Measurements from ENCODE around the gene NRGN. TPM values are rescaled to one million over a fixed set of nuclear protein-coding genes. Genes with fewer than 3 reads are reported as not detected.

NRGN gene
- total and polyA plus RNA-seq, 2 of the 4 experiments (the other 2 are of a cell fraction): 0.54 to 24.8 TPM

GRCh38 chr11:124728134-124728533, 11.6 kb upstream of the NRGN start:
- Histone ChIP-seq H2AFZ (replicated peaks; ENCODE audit: low read length, poor library complexity) (no peak overlapping the region), H3K4me3 (ENCODE audit: insufficient read depth, low read depth, low read length) (no peak overlapping the region), H3K36me3 (ENCODE audit: control insufficient read depth, insufficient read depth, low read length) (no peaks in the 10 kb centered on the region), H3K4me1 (ENCODE audit: control insufficient read depth, insufficient read depth, low read length) (peaks cover 5% of the 10 kb centered on the region), H3K23ac (ENCODE audit: low read depth, low read length) (no peak overlapping the region), H2AK9ac (replicated peaks; ENCODE audit: low read depth, low read length, poor library complexity) (no peak overlapping the region), H3K4me2 (ENCODE audit: low read depth, low read length) (no peak overlapping the region), H3K27ac (ENCODE audit: insufficient read depth, low read length) (no peak overlapping the region), H4K91ac (ENCODE audit: insufficient read depth, low read depth, low read length) (no peak overlapping the region), H2AK5ac (ENCODE audit: low read depth, low read length) (no peak overlapping the region), H3K79me1 (ENCODE audit: low read depth in 1 of 2, low read length in 2 of 2) (no peaks in the 10 kb centered on the region), H4K8ac (ENCODE audit: low read depth in 2 of 2, low read length in 2 of 2) (no peak overlapping the region), H2BK15ac (ENCODE audit: low read depth, low read length) (no peak overlapping the region), H3K9me3 (ENCODE audit: control insufficient read depth, insufficient read depth, low read length) (no peaks in the 10 kb centered on the region), H4K5ac (ENCODE audit: low read depth, low read length) (no peak overlapping the region), H4K20me1 (ENCODE audit: insufficient read depth, low read length) (no peaks in the 10 kb centered on the region), H2BK5ac (ENCODE audit: low read depth, low read length, poor library complexity, severe bottlenecking) (no peak overlapping the region), H3K56ac (ENCODE audit: extremely low read depth, insufficient read depth, low read length) (no peak overlapping the region), H3K14ac (replicated peaks; ENCODE audit: low read depth, low read length) (no peak overlapping the region), H3K4ac (ENCODE audit: low read depth, low read length) (no peak overlapping the region), H3K27me3 (ENCODE audit: control insufficient read depth, insufficient read depth, low read length) (peaks cover 8% of the 10 kb centered on the region; the same call in 1 of the 2 replicates), H2BK120ac (ENCODE audit: low read depth, low read length) (no peak overlapping the region), H2BK20ac (ENCODE audit: low read depth, low read length) (no peak overlapping the region), H3K18ac (ENCODE audit: low read depth, low read length) (no peak overlapping the region), H3K9ac (ENCODE audit: low read depth, low read length) (no peak overlapping the region), H3K9me1 (ENCODE audit: insufficient read depth, low read length) (peaks cover 12% of the 10 kb centered on the region)
- 0 out of 2 replicates have a peak, but pooled peaks have one; percentile 14 for ATAC-seq (ENCODE audit: low read depth)
- no TSS peak for BruUV-seq (replicated peaks)
- dilution Hi-C loops (cut with HindIII; ENCODE audit: low sequenced_read_pairs, unreplicated experiment): no loop called here
- POLR2A ChIA-PET (ENCODE audit: unreplicated experiment): no interaction called here
- no peak for DNase-seq
- in situ Hi-C loops (cut with MboI; ENCODE audit: low sequenced_read_pairs): no loop called here
- CTCF ChIA-PET: no interaction called here
- no peak for TF ChIP-seq CTCF (conservative IDR thresholded peaks at IDR 0.05; ENCODE audit: low read depth, low read length)
- no peak for TF ChIP-seq CEBPB (IDR thresholded peaks at IDR 0.05; ENCODE audit: low read depth, low read length)
- TF ChIP-seq, protein P1, sequence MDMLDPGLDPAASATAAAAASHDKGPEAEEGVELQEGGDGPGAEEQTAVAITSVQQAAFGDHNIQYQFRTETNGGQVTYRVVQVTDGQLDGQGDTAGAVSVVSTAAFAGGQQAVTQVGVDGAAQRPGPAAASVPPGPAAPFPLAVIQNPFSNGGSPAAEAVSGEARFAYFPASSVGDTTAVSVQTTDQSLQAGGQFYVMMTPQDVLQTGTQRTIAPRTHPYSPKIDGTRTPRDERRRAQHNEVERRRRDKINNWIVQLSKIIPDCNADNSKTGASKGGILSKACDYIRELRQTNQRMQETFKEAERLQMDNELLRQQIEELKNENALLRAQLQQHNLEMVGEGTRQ (IDR thresholded peaks at IDR 0.05; ENCODE audit: low read depth, low read length): no peak
- no peak for TF ChIP-seq CHD1 (IDR thresholded peaks at IDR 0.05; ENCODE audit: low read depth, low read length)
- no peak for TF ChIP-seq POLR2A (IDR thresholded peaks at IDR 0.05; ENCODE audit: low read depth, low read length)
- TF ChIP-seq, protein P2, sequence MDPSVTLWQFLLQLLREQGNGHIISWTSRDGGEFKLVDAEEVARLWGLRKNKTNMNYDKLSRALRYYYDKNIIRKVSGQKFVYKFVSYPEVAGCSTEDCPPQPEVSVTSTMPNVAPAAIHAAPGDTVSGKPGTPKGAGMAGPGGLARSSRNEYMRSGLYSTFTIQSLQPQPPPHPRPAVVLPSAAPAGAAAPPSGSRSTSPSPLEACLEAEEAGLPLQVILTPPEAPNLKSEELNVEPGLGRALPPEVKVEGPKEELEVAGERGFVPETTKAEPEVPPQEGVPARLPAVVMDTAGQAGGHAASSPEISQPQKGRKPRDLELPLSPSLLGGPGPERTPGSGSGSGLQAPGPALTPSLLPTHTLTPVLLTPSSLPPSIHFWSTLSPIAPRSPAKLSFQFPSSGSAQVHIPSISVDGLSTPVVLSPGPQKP (IDR thresholded peaks at IDR 0.05; ENCODE audit: borderline replicate concordance, low read depth, low read length): no peak
- no peak for TF ChIP-seq MXI1 (IDR thresholded peaks at IDR 0.05; ENCODE audit: borderline replicate concordance, low read depth, low read length)
- TF ChIP-seq FOS (IDR thresholded peaks at IDR 0.05; ENCODE audit: low read depth, low read length): no peak
- no peak for TF ChIP-seq MAFK (IDR thresholded peaks at IDR 0.05; ENCODE audit: low read depth, low read length)
- TF ChIP-seq RCOR1 (IDR thresholded peaks at IDR 0.05; ENCODE audit: insufficient replicate concordance, low read length): no peak
- TF ChIP-seq RAD21 (IDR thresholded peaks at IDR 0.05; ENCODE audit: low read length): no peak
- TF ChIP-seq SMC3 (IDR thresholded peaks at IDR 0.05; ENCODE audit: low read depth, low read length): no peak
- TF ChIP-seq NFE2L2 (IDR thresholded peaks at IDR 0.05; ENCODE audit: low read depth, low read length): no peak
- no peak for TF ChIP-seq RFX5 (IDR thresholded peaks at IDR 0.05; ENCODE audit: low read depth, low read length)
- intact Hi-C loops (cut with micrococcal nuclease): no loop called here
- WGBS, 2 experiments (ENCODE audit: extremely low coverage in 2 of 2, insufficient read length in 1 of 2): no CpG with 5 or more reads among the region's 2 CpGs

Measured in IMR-90 (cell line).